Nephron progenitor cell (in vitro differentiated cells): ENCODE data around the gene FLG2.
"Not testable (repeated sequence)": the region's sequence is repeated elsewhere in the genome, so short reads cannot be mapped to it uniquely, and the experiment has no call there.

ENCODE experiments used
- DNase-seq: peaks from one replicate; pipeline ENCODE4 v3.0.0; 2021
- H3K27ac Mint-ChIP-seq: 2 replicates; pipeline ENCODE4 v1.8.0; 2021; ENCODE audit warnings: mild to moderate bottlenecking, moderate library complexity, mixed read lengths
- H3K27me3 Mint-ChIP-seq: 2 replicates; pipeline ENCODE4 v1.8.0; 2021; ENCODE audit warnings: mild to moderate bottlenecking, low read depth, mixed read lengths; ENCODE audit not compliant: poor library complexity
- H3K36me3 Mint-ChIP-seq: 2 replicates; pipeline ENCODE4 v1.8.0; 2021; ENCODE audit warnings: low read depth, mixed read lengths
- H3K4me1 Mint-ChIP-seq: 2 replicates; pipeline ENCODE4 v1.8.0; 2021; ENCODE audit warnings: mixed read lengths
- H3K4me3 Mint-ChIP-seq: 2 replicates; pipeline ENCODE4 v1.8.0; 2021; ENCODE audit warnings: mild to moderate bottlenecking, moderate library complexity, mixed read lengths
- H3K9me3 Mint-ChIP-seq: 2 replicates; pipeline ENCODE4 v1.8.0; 2021; ENCODE audit warnings: mild to moderate bottlenecking, moderate library complexity, mixed read lengths
- CTCF ChIP-seq: fragments of 200-600 bp; sonication (generic); IDR thresholded peaks from 2 replicates; pipeline ENCODE4 v1.5.0; 2021; ENCODE audit warnings: antibody characterized with exemption

FLG2 gene

GRCh38 chr1:152335399-152335798 is 24.4 kb downstream of the FLG2 start:
- Mint-ChIP-seq H3K4me3 (no peak overlapping the region), H3K9me3 (peaks cover 41% of the 10 kb centered on the region), H3K27ac (no peak overlapping the region), H3K36me3 (no peaks in the 10 kb centered on the region), H3K4me1 (no peaks in the 10 kb centered on the region), H3K27me3 (no peaks in the 10 kb centered on the region)
- DNase-seq: no peak
- TF ChIP-seq CTCF: no peak

GRCh38 chr1:152328801-152329391 is 30.9 kb downstream of the FLG2 start:
- Mint-ChIP-seq H3K4me3 (no peak overlapping the region), H3K27ac (no peak overlapping the region), H3K9me3 (peaks cover 49% of the 10 kb centered on the region), H3K4me1 (no peaks in the 10 kb centered on the region), H3K36me3 (no peaks in the 10 kb centered on the region), H3K27me3 (no peaks in the 10 kb centered on the region)
- no peak for TF ChIP-seq CTCF
- DNase-seq: no peak

- TF ChIP-seq CTCF: no peak
- Mint-ChIP-seq H3K27me3 (no peaks in the 10 kb centered on the region), H3K4me3 (no peak within 1 kb of the TSS), H3K4me1 (no peaks in the 10 kb centered on the region), H3K36me3 (no peaks in the 10 kb centered on the region), H3K9me3 (peaks cover 57% of the 10 kb centered on the region), H3K27ac (no peak within 1 kb of the TSS)
- no peak for DNase-seq
Measured at GRCh38 chr1:152325111-152325510, 34.7 kb downstream of the FLG2 start, which contains the start of gene FLG. TSS of gene FLG (minus strand) at chr1:152325239. CDS start at chr1:152315456, 9,783 bp downstream.

GRCh38 chr1:152313970-152314369 is 45.8 kb downstream of the FLG2 start:
- no peaks in the 10 kb centered on the region for H3K4me1 Mint-ChIP-seq
- H3K36me3 Mint-ChIP-seq: peaks cover under 1% of the 10 kb centered on the region
- no peak overlapping the region for H3K4me3 Mint-ChIP-seq
- DNase-seq: no peak
- H3K27ac Mint-ChIP-seq: no peak overlapping the region
- H3K9me3 Mint-ChIP-seq: peaks cover 61% of the 10 kb centered on the region
- H3K27me3 Mint-ChIP-seq: peaks cover 5% of the 10 kb centered on the region
- TF ChIP-seq CTCF: no peak

GRCh38 chr1:152313319-152313801 is 46.4 kb downstream of the FLG2 start:
- H3K9me3 Mint-ChIP-seq: peaks cover 67% of the 10 kb centered on the region

GRCh38 chr1:152312169-152312568 is 47.6 kb downstream of the FLG2 start:
- not testable (repeated sequence) for H3K36me3 Mint-ChIP-seq, H3K4me3 Mint-ChIP-seq, DNase-seq, H3K27me3 Mint-ChIP-seq, H3K27ac Mint-ChIP-seq, H3K4me1 Mint-ChIP-seq
- H3K9me3 Mint-ChIP-seq: peaks cover 79% of the 10 kb centered on the region

More at GRCh38 chr1:152313319-152313801, 46.4 kb downstream of the FLG2 start:
- no peak overlapping the region for H3K4me3 Mint-ChIP-seq
- H3K36me3 Mint-ChIP-seq: peaks cover 6% of the 10 kb centered on the region
- H3K27ac Mint-ChIP-seq: no peak overlapping the region
- H3K4me1 Mint-ChIP-seq: no peaks in the 10 kb centered on the region
- H3K27me3 Mint-ChIP-seq: peaks cover 5% of the 10 kb centered on the region
- no peak for DNase-seq
- no peak for TF ChIP-seq CTCF
